Superior temporal gyrus (tissue), 1 donor: ENCODE results near the gene EFS.
"Not testable (repeated sequence)": the region's sequence is repeated elsewhere in the genome, so short reads cannot be mapped to it uniquely, and the experiment has no call there.

Experiments used
- DNase-seq: peaks from one replicate; pipeline ENCODE4 v3.0.0-alpha.2; 2016; ENCODE audit errors: extremely low spot score

Gene EFS

GRCh38 chr14:23365036-23365731 lies at the start of gene EFS:
Gene EFS, minus strand, starts transcription at chr14:23365172. Its CDS starts 147 bp downstream, at chr14:23365025.
- DNase-seq, result peak; percentile 43

GRCh38 chr14:23414254-23414653 lies 49.3 kb upstream of the EFS start:
- DNase-seq, result no peak

- DNase-seq, result no peak
Measured at GRCh38 chr14:23413681-23414080, 48.7 kb upstream of the EFS start.

DNA sequence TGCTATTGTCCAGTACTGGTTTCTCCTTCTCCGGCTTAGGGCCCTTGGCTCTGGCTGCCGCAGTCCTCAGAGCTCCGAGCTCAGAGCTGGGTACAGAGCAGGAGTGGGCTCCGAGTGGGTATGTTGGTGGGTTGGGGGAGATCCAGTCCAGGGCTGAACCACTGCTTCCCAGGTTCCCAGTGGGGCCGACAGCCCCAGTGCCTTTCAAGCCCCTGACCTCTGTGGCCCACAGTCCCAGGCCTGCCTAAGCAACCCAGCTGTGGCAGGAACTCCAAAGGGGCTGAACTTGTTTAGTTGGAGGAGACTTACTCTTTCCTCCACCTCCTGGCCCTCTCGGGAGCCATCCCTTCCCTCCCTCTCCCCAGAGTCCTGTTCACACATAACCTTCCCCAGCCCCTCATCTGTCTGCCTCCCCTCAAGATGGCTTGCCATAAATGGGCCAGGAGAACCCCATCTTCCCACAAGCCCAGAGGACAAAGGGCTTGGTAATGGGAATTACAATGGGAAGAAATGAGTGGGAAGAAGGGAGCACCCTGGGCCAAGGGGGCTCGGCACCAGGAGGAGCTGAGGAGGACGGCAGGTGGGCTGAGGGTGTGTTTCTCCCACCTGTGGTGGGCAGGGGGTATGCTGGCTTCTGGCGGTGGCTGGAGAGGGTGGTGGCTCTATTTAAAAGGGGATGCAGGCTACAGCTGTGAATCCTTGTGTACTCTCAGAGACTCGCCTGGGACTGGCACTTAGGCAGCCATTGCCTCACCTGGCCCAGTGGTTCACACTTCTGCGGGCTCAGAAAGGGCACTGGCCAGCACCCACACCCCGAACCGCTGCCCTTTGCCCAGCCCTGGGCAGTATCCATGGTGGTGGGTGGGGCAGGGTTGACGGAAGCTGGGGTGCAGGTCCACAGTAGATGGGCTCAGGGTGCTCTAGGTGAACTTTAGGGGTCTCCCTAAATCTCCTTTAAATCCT lies 46.9 kb upstream of the EFS start:
- DNase-seq, result no peak

DNA sequence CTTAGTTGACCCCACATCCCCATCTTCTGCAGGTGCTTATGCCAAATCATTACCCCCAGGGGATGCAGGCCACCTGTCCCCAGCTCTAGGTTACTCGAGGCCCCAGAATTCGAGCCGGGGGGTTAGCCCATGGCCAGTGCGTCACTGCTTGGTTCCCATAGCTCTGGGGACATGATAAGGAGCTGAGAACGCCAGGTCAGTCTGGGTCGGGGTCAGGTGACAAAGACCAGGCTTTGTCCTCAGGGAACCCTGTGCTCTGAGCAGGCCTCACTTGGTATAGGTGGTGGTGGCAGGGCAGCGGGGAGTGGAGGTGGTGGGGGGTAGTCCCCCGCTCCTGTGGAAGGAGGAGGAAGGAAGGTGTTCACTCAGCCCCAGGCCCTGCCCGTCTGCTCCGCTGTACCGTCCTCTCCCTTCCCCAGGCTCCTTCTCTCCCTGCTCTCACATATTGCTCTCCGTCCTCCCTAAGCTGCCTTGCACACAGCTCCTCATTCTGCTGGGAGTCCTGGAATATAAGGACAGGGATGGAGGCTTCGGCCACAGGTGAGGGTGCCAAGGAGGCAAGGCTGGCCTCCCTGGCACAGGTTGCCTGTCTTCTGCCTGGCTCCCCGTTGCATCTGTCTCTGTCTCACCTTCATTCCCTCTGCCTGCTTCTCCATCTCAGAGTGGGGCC lies 45.1 kb upstream of the EFS start:
- no peak for DNase-seq

DNA sequence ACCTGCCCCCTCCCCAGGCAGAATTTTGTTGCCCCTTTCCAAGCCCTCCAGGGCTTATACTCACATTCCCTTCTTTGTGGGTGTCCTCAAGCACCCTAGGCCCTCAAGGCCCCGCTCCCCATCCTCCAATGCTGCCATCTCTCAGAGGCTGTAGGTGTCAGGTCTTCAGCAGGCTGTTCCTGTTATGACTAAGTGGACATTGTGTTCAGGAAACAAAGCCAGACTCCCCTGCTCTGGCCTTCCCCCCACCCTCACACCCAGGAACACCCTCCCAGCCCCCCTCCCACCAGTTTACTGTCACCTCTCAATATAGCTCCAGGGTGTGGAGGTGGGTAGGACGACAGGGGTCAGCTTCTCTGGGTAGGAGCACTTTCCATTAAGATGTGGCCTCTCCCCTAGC lies 44.5 kb upstream of the EFS start:
- DNase-seq, result no peak

DNA sequence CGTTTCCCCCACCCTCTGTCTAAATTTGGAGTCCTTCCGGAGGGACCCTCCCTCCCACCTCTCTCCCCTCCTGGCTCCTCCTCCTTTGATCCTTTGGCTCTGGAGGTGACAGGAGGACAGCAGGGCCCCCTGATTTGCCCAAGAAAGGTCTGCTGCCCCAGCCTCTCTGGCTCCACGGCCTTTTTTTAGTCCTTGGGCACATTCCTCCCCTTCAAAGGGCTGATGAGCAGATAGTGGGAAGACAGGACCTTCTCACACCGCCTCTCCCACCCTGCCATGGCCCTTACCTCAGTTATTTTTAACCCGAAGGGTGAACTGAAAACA lies 43.3 kb upstream of the EFS start:
- DNase-seq, result no peak

DNA sequence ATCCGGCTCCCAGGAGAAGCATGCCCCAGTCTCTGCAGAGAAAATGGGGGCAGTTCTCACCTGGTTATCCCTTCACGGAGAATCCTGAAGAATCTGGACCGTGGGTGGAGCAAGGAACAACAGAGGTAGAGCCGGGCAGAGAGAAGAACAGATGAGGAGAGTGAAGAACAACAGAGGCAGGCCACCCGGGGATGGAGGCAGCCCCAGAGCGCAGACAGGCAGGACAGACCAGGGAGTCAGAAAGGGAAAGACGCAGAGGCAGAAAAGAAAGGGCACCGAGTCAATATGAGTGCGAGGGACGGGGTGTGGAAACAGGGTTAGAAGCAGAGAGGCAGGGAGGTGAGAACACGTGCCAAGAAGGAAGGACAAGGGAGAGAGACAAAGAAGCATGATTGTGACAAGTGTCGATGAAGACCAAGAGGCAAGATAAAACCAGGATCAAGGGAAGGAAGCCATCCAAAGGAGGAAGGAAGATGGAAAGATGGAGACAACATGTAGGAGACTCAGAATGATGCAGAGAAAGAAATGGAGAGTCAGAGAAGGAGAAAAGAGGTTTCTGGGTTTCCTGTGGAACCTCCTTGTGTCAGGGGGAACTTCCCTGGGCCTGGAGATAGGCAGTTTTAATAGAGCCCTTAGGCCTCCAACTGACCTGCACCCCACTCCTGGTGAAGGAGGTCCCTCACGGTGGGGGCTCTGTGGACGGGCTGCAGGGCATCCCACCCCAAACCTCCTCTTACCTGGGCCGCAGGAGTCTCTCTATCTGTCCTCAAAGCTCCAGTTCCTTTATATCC lies 42.7 kb upstream of the EFS start, which contains the start of gene MYH6:
Gene MYH6 (minus strand): TSS at position 758 of the 791 bp plus-strand sequence. CDS start 1,050 bp downstream, outside the sequence.
- no peak for DNase-seq

DNA sequence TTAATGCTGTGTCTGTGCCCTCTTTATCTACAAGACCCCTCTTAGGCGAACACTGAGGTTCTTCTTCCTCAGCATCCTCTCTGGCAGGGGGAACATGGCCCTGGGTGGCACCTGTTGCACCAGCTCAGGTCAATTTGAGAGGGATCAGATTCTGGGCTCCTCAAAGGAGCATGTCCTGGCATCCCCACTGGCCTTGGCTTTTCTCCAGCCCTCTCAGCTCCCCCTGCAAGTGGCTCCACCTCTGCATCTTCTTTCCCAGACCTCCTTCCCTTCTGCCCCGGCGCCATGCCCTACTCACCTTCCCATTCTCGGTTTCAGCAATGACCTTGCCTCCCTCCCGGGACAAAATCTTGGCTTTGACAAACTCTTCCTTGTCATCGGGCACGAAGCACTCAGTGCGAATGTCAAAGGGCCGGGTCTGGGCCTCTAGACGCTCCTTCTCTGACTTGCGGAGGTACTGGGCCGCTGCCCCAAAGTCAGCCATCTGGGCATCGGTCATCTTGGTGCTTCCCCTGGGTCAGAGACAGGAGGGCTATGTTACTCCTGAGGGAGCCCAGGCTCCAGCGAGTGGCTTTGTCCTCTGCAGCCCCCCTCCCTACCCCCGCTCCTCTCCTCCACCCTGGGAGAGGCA lies 41.9 kb upstream of the EFS start:
- DNase-seq, result no peak

- DNase-seq, result no peak
Measured at GRCh38 chr14:23406244-23406643, 41.3 kb upstream of the EFS start.

GRCh38 chr14:23405516-23406025 lies 40.6 kb upstream of the EFS start:
- no peak for DNase-seq

- no peak for DNase-seq
Measured at GRCh38 chr14:23405096-23405495, 40.1 kb upstream of the EFS start.

DNA sequence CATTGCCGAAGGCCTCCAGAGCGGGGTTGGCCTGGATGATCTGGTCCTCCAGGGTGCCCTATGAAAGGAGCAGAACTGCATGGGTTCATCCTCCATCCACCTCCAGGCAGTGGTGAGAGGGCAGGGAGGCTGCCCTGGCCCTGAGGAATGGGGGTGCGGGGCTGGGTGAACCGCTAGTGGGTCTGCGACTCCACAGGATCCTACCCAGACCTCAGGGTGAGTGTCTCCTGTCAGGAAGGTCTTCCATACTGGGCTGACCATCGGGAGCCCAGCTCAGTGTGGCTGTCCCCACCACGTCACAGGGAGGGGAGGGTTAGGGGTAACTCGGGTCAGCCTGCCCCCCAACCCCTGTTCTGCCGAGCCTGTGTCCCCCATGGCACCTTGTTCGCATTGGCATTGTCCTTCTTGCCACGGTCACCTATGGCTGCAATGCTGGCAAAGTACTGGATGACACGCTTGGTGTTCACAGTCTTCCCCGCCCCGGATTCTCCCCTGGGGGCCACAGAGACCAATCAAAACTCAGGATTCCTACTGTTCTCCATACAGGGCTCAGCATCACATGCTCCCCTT lies 39.4 kb upstream of the EFS start:
- no peak for DNase-seq

GRCh38 chr14:23403908-23404307 lies 38.9 kb upstream of the EFS start:
- DNase-seq, result no peak

- no peak for DNase-seq
Measured at GRCh38 chr14:23403139-23403438, 38.1 kb upstream of the EFS start.

DNA sequence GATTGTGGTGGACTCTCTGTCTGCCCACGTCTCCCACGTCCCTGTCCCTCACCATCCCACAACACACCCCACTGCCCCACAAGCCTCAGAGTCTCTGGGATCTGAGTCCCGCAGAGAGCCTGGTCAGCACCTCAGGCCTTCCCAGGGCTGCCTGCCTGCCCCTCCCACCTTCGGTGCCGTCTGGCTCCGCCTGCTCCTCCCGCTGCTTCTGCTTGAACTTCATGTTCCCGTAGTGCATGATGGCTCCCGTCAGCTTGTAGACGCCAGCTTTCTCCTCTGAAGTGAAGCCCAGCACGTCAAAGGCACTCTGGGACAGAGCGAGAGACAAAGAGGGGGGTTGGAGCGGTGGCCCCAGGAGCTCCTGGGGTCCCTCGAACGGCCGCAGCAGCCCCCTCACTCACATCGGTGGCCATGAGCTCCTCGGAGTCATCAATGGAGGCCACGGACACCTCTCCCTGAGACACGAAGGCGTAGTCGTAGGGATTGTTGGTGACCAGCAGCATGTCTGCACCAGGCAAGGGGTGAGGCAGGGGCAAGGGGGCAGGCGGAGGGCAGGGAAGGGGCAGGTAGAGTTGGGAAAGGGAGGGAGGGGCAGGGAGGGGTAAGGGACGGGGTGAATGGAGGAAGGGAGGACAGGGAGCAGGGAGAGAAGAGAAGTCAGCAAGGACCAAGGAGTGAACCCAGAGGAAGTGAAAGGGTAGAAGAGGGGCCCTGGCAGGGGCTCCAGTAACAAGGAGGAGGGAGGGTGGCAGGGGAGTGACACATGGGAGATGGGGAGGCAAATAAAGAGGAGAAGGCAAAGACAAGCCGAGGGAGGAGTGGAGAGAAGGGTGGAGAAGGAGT lies 37.5 kb upstream of the EFS start:
- no peak for DNase-seq

DNA sequence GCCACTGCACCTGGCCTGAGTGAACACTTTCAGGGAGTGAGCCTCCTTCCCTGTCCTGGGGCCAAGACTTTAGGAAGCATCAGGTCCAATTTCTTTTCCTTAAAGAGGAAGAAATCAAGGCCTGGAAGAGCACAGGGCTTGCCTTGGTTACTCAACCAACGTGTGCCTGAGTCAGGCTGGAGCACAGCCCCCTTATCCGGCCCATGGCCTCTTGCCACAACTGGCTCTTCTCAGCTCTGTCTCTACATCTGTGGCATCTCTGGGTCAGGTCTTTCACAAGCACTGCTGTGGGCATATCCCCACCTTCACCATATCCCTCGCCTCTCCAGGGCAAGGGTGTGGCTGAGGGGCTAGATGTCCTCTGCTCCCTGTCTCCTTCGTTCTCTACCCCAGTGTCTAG lies 36.3 kb upstream of the EFS start:
- no peak for DNase-seq

GRCh38 chr14:23400496-23401149 lies 35.7 kb upstream of the EFS start:
- DNase-seq, result not testable (repeated sequence)

DNA sequence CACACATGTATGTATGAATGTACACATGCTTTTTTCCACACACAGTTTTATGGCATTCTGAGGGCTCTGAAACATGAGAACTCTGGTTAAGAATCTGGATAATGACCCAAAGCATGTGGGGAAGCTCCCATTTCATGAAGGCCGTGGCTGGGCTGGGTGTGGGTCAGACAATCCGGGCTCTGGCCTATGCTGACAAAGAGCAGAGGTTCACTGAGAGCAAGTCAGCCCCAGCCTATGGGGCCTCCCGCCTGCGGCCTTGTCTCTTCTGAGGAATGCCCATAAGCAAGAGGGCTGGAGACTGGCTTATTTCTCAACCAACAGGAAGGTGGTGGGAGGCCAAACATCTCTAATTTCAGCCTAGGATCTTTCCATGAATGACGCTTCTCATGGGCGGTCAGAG lies 34.6 kb upstream of the EFS start:
- DNase-seq, result no peak
